Stimulated activated CD4-positive, alpha-beta T cell treated with anti-CD3 and anti-CD28 coated beads, Interleukin-12 subunit alpha, Interleukin-12 subunit beta, amount 100 ng/mL, for 48 hours (primary cell): ENCODE measurements around the gene OR2T8.

ENCODE experiments used
- DNase-seq, 3 donors: peaks; one replicate each; pipeline ENCODE4 v3.0.0-alpha.2; 2020; ENCODE audit warnings: low read depth in 2 of 3, low spot score in 1 of 3

Gene OR2T8

GRCh38 chr1:247953408-247953807, 33.4 kb downstream of the OR2T8 start:
- DNase-seq: no peak

GRCh38 chr1:247961791-247962190, 41.7 kb downstream of the OR2T8 start:
- no peak for DNase-seq

DNA sequence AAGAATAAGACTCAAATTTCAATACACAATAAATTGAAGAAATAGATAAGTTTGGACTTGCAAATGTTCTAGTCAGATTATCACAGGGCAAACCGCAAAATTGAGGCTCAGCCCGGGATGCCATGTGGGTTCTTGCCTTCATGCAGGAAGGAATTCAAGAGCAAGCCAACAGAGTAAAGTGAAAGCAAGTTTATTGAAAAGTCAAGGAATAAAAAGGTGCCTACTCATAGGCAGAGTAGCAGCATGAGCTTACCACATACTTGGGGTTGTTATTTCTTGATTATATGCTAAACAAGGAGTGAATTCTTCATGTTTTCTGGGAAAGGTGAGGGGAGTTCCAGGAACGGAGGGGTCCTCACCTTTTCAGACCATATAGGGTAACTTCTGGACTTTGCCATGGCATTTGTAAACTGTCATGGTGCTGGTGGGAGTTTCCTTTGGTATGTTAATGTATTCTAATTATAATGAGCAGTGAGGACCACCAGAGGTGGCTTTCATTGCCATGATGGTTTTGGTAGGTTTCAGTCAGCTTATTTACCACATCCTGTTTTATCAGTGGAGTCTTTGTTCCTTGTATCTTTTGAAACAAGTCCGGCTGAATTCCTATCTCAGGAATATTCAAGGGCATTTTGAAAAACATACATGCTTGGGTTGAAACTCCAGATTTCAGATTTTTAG, 43.0 kb downstream of the OR2T8 start:
- DNase-seq: no peak

GRCh38 chr1:247964933-247965332, 44.9 kb downstream of the OR2T8 start, which contains the start of gene OR2AK2:
Gene OR2AK2, plus strand, starts transcription at chr1:247965233. Its CDS starts 144 bp downstream, at chr1:247965377.
- DNase-seq: no peak

- DNase-seq: no peak
Measured at GRCh38 chr1:247966532-247967204, 46.6 kb downstream of the OR2T8 start.
